Stimulated activated CD4-positive, alpha-beta T cell treated with anti-CD3 and anti-CD28 coated beads, Interleukin-15, amount 100 ng/mL, for 24 hours (primary cell): ENCODE data around the gene CCDC85A.

Source experiments
- DNase-seq: peaks from one replicate; pipeline ENCODE4 v3.0.0-alpha.2; 2020

The CCDC85A gene

GRCh38 chr2:56244506-56244905 lies 60.7 kb downstream of the CCDC85A start:
- no peak for DNase-seq

DNA sequence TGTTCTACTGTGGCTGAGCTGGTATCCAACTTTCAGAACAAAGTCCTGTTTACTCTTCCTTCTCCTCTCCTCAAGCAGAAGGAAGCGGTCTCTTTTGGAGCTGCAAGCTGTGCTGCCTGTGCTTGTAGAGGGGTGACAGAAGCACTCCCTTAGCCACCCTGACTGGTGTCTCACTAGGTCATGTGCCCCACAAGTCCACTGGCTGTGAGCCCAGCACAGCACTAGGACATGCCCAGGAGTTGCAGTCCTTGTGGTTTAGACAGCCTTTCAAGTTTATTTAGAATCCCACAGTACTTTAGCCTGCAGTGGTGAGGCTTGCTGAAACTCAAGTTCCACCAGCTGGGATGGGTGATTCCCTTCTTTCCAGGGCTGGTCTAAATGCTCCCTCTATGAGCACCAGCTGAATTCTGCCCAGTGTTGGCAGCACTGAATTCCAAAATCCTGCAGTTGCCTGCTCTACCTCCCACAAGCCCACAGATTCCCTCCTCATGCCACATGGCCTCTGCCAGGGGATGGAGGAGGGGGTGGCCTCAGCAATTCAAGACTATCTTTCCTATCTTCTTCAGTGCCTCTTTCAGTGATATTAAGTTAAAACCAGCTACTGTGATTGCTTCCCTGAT lies 61.2 kb downstream of the CCDC85A start:
- DNase-seq, result no peak

- DNase-seq, result no peak
These were observed 65.4 kb downstream of the CCDC85A start for GRCh38 chr2:56248965-56249742.

DNA sequence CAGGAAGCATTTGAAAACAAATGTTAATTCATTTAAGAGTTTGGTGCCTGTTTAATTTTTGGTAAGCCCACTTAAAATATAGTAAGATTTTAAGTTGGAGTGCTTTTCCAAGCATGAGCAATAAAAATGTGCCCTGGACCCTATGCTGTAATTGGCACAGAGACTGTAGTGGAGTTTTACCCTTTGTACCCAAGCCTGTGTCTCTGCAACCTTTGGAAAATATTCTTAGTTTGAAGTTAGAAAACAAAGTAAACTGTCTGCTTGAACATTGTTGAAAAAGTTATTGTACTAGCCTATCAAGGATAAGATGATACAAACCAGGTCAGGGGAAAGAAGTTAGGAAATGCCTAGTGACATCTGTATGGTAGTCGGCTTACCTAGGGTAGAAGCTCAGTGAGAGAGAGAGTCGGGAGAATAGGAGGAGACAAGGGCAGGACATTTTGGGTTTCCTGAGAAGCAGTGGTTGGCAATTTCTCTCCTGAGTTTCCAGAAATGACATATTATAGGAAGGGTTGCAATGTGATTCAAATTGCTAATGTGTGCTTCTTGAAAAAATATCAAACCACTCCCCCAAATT lies 66.5 kb downstream of the CCDC85A start:
- no peak for DNase-seq

DNA sequence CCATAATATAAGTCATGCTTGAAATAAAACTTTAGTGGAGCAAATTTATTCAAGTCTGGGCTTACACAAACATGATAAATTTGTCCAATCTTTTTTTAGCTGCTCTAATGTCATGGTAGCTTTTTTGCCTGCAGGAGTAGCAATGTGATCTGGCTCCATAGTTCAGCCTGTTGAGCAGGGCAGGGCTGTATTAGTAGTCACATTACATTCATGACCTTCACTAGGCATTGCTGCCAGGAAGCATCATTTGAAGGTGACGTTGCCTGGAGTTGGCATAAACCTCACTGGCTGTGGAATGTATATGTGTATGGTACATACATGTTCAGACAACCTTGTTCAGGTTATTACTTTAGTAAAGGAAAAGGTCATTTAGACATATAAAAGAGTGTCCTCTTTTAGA lies 76.6 kb downstream of the CCDC85A start:
- no peak for DNase-seq

DNA sequence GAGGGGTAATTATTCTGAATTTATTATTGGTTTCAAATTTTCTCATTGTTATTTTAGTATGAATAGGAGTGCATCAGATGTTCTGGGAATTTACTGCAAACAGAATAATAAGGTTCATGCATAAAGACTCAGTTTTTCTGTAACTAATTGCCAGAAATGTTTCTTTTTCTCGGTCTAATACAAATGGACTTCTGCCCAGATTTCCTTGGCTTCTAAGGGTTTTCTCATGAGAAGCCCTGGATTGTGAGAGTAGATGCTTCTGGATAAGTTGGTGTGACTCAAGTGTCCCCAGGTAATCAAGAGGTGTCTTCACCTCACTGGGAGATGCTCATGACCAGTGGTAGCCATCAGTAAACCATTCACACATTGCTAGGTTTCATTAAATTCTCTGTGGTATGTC lies 78.5 kb downstream of the CCDC85A start:
- no peak for DNase-seq

- DNase-seq, result no peak
These were observed 80.1 kb downstream of the CCDC85A start for GRCh38 chr2:56263876-56264275.

DNA sequence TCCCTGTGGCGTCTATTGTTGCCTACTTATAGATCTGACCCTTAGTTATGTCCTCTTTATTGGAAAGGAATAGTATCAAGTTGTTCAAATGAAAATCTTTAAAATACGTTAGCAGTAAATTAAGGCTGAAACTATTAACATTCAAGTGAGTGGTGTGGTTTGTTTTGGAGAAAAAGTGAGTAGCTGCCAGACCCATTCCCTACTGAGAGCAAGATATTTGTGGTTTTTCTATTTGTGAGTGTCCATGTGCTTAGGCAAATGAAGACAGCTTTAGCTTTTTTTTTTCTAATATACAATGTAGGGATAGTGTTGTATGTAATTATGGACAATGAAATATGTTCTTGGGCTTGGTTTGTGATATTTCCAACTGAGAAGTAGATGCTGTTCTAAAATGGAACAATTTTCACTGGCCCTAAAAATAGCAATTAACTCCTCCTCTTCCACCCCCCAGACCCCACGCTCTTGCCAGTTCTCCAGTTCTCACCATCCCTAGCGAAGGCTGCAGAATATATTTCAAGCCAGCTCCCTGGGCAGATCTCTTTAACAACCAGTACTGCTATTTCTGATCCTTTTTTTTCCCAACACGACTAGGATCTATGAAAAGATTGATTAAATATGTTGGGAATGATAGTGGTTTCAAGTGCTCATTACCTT lies 83.1 kb downstream of the CCDC85A start:
- no peak for DNase-seq

DNA sequence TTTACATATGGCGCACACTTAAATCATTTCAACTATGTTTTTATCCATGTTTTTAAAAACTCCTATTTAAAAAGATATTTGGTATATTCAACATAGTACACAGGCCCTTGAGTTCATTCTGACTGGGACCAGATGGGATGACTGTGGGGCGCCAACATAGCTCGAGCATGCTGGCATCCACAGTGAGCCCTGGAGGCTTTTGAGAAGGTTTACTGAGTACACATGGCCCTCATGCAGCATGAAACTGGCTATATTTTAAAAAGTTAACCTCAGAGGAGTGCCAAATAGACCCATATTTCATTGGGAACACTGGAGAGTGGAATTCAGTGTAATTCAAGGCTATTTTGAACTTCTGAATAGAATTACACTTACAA lies 83.6 kb downstream of the CCDC85A start:
- DNase-seq, result no peak

- DNase-seq, result no peak
These were observed 85.1 kb downstream of the CCDC85A start for GRCh38 chr2:56268856-56269255.

DNA sequence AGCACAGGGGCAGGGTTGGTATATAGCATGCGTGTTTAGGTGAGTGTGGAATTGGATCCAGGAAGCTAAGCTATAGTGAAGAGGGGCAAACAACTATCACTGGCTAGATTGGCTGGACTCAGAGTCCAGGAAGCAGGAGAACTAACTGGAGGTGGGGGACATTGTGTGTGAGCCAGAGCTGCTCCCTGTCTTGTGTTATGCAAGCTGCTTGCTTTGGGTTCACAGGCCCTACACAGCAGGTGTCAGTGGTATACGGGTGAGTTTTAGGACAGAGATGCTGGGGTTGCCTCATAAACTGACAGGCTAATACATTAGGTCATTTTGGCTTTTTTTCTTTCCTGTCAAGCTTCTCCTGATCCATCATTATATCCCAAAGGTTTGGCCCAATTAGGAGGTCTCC lies 87.5 kb downstream of the CCDC85A start:
- no peak for DNase-seq

GRCh38 chr2:56285224-56285623 lies 101.4 kb downstream of the CCDC85A start:
- no peak for DNase-seq

DNA sequence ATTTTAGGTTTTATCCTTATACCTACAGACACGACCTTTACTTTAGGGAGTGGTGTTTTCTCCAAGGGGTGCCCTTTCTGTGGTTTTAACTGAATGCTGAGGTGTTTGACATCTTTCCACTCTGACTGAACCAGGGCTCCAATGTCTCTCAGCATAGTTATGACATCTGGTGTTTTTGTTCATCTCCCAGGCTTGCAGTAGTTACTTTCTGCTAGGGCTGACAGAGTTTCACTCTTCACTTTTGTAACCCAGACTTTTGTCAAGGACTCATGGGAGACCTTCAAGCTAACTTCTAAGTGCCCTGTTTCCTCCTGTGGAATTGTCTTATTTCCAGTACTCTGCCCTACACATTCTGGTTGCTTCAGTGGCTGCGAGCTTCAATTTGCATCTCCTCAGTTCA lies 103.1 kb downstream of the CCDC85A start:
- DNase-seq, result no peak

GRCh38 chr2:56287508-56287907 lies 103.7 kb downstream of the CCDC85A start:
- DNase-seq, result no peak

- no peak for DNase-seq
These were observed 104.2 kb downstream of the CCDC85A start for GRCh38 chr2:56287974-56288373.

DNA sequence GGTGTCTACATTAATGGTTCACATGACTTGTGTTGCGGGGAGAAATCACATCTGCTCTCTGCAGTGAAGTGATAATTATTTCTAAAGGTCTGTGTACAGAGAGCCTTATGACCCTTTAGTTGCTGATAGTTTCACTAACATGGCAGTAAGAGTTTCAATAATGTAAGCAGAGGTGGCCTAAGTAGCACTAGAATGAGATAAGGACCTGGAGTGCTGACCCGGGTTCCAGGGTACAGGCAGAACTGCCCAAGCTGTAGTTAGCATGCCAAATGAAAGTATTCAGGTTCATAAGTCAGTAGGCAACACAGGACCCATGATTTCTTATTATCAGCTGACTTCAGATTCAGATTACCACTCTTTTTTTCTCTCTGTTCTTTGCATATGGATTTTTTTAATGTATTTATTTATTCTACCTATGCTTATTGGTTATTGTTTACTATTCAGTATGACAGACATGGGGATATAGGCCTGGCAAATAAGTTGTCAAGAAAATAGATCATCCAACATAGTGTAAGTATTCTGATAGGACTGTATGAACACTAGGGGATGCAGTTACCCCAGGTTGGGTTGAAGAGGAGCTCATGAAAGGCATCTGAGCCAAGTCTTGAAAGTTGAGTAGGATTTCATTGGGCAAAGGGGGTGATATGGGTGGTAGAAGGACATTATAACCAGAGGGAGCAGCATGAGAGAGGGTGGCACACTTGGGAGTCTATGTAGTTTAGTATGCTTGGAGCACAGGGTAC lies 105.2 kb downstream of the CCDC85A start:
- DNase-seq, result no peak

- no peak for DNase-seq
These were observed 107.9 kb downstream of the CCDC85A start for GRCh38 chr2:56291711-56292110.

DNA sequence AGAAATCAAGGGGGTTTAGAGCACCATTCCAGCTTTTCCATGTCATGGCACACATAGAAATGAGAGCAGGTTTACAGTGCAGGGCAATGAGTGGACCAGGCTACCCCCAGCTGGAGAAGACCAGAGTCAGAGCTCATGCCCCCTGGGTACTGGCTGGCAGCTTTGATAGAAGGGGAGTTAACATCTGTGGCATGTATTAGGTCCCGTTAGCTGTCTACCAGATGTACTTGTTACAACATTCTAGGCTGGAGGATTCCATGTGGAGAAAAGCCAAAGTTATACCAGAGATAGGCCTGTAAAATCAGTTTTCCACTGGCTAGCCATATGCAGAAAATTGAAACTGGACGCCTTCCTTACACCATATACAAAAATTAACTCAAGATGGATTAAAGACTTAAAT lies 109.2 kb downstream of the CCDC85A start:
- no peak for DNase-seq

GRCh38 chr2:56295666-56296065 lies 111.9 kb downstream of the CCDC85A start:
- no peak for DNase-seq

- DNase-seq, result no peak
These were observed 113.9 kb downstream of the CCDC85A start for GRCh38 chr2:56297671-56298070.

DNA sequence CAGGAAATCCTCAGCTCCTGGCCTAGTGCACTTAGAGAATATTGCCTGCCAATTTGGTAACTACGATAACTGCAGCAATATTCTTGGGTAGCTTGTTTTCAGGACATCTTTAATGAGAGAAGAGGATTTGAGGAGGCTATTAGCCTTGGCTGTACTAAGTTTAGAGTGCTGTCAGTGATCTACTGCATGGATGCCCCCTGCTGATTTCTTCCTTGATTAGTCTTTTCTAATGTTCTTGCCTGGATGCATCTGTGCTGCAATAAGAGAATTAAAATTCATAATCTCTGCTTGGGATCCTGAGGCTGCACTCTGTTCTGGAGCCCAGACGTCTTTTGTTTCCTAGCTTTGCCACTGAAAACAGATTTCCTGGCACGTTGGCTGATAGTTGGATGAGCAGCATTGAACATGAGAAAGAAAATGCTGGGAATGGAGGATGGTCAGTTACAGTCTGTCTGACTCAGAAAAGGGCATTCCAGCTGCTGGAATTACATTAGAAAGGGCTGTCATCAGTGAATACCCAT lies 115.4 kb downstream of the CCDC85A start:
- no peak for DNase-seq

DNA sequence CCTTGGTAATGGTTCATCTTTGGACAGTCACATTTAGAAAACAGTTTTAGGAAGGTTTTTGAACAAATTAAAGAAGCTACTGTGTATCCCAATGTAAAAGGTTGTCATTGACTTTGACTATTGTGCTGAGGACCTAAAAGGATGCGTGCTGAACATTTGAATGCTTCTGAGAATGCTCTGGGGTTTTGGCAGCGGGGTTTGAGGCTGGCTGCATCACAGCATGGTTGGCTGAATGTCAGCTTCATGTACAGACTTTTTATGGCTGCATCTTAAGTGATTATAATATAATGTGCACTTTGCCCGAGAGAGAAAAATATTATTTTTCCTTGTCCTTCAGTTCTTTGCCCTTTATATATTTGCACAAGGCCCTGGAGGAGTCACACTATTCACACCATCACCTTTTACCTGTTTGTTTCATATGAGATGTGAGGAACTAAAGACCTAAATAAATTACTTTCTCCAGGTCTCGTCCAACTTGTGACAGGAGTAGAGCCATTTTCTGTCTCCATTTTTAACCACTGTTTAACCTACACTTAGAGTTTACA lies 125.9 kb downstream of the CCDC85A start:
- no peak for DNase-seq

GRCh38 chr2:56313500-56313921 lies 129.7 kb downstream of the CCDC85A start:
- DNase-seq, result no peak
